ENCODE measurements around the gene ST3GAL3.

GRCh38 chr1:43861337-43861736, 154.0 kb downstream of the ST3GAL3 start:
- TF ChIP-seq ZNF138 (CRISPR knock-in tag; conservative IDR thresholded peaks at IDR 0.05), result no peak
- no peak for TF ChIP-seq AFF4 (CRISPR knock-in tag; IDR thresholded peaks at IDR 0.05; ENCODE audit: borderline replicate concordance)
- TF ChIP-seq JAZF1 (CRISPR knock-in tag; IDR thresholded peaks at IDR 0.05), result no peak
- TF ChIP-seq ZNF671 (CRISPR knock-in tag; IDR thresholded peaks at IDR 0.05), result no peak

All from WTC11 (cell line).